GM13977 (cell line): ENCODE results near the gene IL1RAPL2.
"Not testable (repeated sequence)": the region's sequence is repeated elsewhere in the genome, so short reads cannot be mapped to it uniquely, and the experiment has no call there.

ENCODE experiments used
- DNase-seq: peaks from one replicate; pipeline ENCODE4 v3.0.0; 2012; ENCODE audit warnings: low spot score
- CTCF ChIP-seq: IDR thresholded peaks from 2 replicates; pipeline ENCODE4 v1.5.1; 2012; ENCODE audit warnings: mild to moderate bottlenecking, control low read depth; ENCODE audit not compliant: insufficient read depth; ENCODE audit errors: extremely low read depth, missing control alignments
- in situ Hi-C: fragments of 300-500 bp; cut with MboI; formaldehyde crosslinking; loops from one replicate; pipeline ENCODE4 v1.12.0; 2022; ENCODE audit warnings: low sequenced_read_pairs, low pct_unique_long_range_greater_than_20kb, mixed read lengths, inconsistent platforms; ENCODE audit not compliant: unreplicated experiment

The IL1RAPL2 gene

GRCh38 chrX:105650577-105650976, 1084.6 kb downstream of the IL1RAPL2 start:
- in situ Hi-C loops: no loop called here
- TF ChIP-seq CTCF: no peak
- DNase-seq: no peak

- in situ Hi-C loops: no loop called here
- TF ChIP-seq CTCF: no peak
- no peak for DNase-seq
Measured at GRCh38 chrX:105650986-105651385, 1085.0 kb downstream of the IL1RAPL2 start.

GRCh38 chrX:105653891-105654290, 1087.9 kb downstream of the IL1RAPL2 start:
- in situ Hi-C loops: no loop called here
- DNase-seq: no peak
- no peak for TF ChIP-seq CTCF

- TF ChIP-seq CTCF: no peak
- no peak for DNase-seq
- in situ Hi-C loops: no loop called here
Measured at GRCh38 chrX:105658136-105658535, 1092.1 kb downstream of the IL1RAPL2 start.

- DNase-seq: no peak
- in situ Hi-C loops: no loop called here
- no peak for TF ChIP-seq CTCF
Measured at GRCh38 chrX:105662248-105662647, 1096.2 kb downstream of the IL1RAPL2 start.

- DNase-seq: no peak
- in situ Hi-C loops: no loop called here
- no peak for TF ChIP-seq CTCF
Measured at GRCh38 chrX:105664243-105664642, 1098.2 kb downstream of the IL1RAPL2 start.

- in situ Hi-C loops, DNase-seq: not testable (repeated sequence)
Measured at GRCh38 chrX:105684288-105684687, 1118.3 kb downstream of the IL1RAPL2 start.

- TF ChIP-seq CTCF: no peak
- DNase-seq: no peak
- in situ Hi-C loops: no loop called here
Measured at GRCh38 chrX:105694839-105695238, 1128.8 kb downstream of the IL1RAPL2 start.
